GM21786 (cell line): ENCODE data around the gene RDH14.

Experiments
- ATAC-seq: cut with Tn5 transposase; IDR thresholded peaks from one replicate; pipeline ENCODE4 v1.9.1; 2021; ENCODE audit not compliant: unreplicated experiment

Gene RDH14

GRCh38 chr2:18578033-18578432, 17.6 kb upstream of the RDH14 start:
- no peak for ATAC-seq

GRCh38 chr2:18566145-18566769, 5.8 kb upstream of the RDH14 start:
- ATAC-seq = no peak

GRCh38 chr2:18560797-18561085, 288 bp upstream of the RDH14 start:
- ATAC-seq = no peak

- ATAC-seq = no peak
Measured at GRCh38 chr2:18559531-18560030, 872 bp downstream of the RDH14 start.

- ATAC-seq = no peak
Measured at GRCh38 chr2:18558458-18558857, 2.0 kb downstream of the RDH14 start.

GRCh38 chr2:18557121-18557520, 3.3 kb downstream of the RDH14 start:
- ATAC-seq = no peak

- ATAC-seq = no peak
Measured at GRCh38 chr2:18552351-18553077, 7.9 kb downstream of the RDH14 start.

- no peak for ATAC-seq
Measured at GRCh38 chr2:18551623-18552022, 8.8 kb downstream of the RDH14 start.

- no peak for ATAC-seq
Measured at GRCh38 chr2:18551169-18551568, 9.3 kb downstream of the RDH14 start.

- ATAC-seq = no peak
Measured at GRCh38 chr2:18550433-18550832, 10.0 kb downstream of the RDH14 start.

- no peak for ATAC-seq
Measured at GRCh38 chr2:18549083-18549482, 11.4 kb downstream of the RDH14 start.

- ATAC-seq = no peak
Measured at GRCh38 chr2:18548621-18549020, 11.8 kb downstream of the RDH14 start.

GRCh38 chr2:18546567-18546966, 13.9 kb downstream of the RDH14 start:
- ATAC-seq = no peak

GRCh38 chr2:18545384-18545783, 15.1 kb downstream of the RDH14 start:
- no peak for ATAC-seq

- ATAC-seq = no peak
Measured at GRCh38 chr2:18544171-18544570, 16.3 kb downstream of the RDH14 start.

- ATAC-seq = no peak
Measured at GRCh38 chr2:18540872-18541271, 19.6 kb downstream of the RDH14 start.

- no peak for ATAC-seq
Measured at GRCh38 chr2:18536697-18537096, 23.8 kb downstream of the RDH14 start.

GRCh38 chr2:18536100-18536499, 24.4 kb downstream of the RDH14 start:
- ATAC-seq = no peak

- ATAC-seq = no peak
Measured at GRCh38 chr2:18531194-18531593, 29.3 kb downstream of the RDH14 start.

- ATAC-seq = no peak
Measured at GRCh38 chr2:18527822-18528221, 32.6 kb downstream of the RDH14 start.

- ATAC-seq = no peak
Measured at GRCh38 chr2:18527326-18527725, 33.1 kb downstream of the RDH14 start.

- ATAC-seq = no peak
Measured at GRCh38 chr2:18526429-18526828, 34.0 kb downstream of the RDH14 start.

GRCh38 chr2:18525852-18526251, 34.6 kb downstream of the RDH14 start:
- no peak for ATAC-seq
